H54 (cell line): Measurements from ENCODE around the gene SNRPD2.
"Not testable (repeated sequence)": the region's sequence is repeated elsewhere in the genome, so short reads cannot be mapped to it uniquely, and the experiment has no call there.

Experiments
- DNase-seq: peaks from one replicate; pipeline ENCODE4 v3.0.0; 2011; ENCODE audit warnings: low spot score, mixed read lengths; ENCODE audit not compliant: insufficient read length
- FAIRE-seq: peaks from 3 replicates; lab custom pipeline; 2011; peaks lifted over from hg19 to GRCh38; lab: Jason Lieb, UNC
- POLR2A ChIP-seq: IDR thresholded peaks from 2 replicates; pipeline ENCODE4 v1.6.1; 2011; ENCODE audit warnings: low read depth, mild to moderate bottlenecking, low read length

SNRPD2 gene

DNA sequence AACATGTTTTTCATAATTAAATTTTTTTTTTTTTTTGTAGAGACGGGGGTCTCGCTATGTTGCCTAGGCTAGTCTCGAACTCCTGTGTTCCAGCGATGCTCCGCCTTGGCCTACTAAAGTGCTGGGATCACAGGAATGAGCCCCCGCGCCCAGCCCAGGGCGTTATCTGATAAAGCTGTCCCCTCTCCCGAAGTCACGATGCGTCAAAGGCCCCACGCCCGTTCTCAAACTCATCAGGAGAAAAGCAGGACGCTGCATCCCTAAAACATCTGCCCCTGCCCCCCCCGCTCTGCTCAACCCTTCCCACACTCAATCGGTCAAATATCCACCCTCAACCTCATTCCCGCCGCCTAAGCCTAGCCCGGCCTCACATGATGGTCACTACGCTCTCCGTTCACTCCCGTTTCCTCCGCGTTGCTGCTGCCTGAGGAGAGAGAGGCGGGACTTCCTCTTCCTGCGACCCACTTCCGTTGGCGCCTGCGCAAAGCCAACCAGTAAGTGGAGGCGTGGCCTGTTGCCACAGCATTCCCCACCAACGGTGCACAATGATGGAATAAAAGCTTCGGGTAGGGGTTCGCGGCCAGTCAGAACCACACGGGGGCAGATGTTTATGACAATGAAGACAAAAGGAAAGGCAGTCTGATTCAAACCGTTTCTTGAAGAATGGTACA is at the start of gene SNRPD2:
Gene SNRPD2, minus strand, starts transcription at position 438 of the 671 bp plus-strand sequence. Its CDS starts 65 bp downstream, at position 373.
- TF ChIP-seq POLR2A: peak; percentile 85
- peak; percentile 56 for DNase-seq
- FAIRE-seq: peak; percentile 58

DNA sequence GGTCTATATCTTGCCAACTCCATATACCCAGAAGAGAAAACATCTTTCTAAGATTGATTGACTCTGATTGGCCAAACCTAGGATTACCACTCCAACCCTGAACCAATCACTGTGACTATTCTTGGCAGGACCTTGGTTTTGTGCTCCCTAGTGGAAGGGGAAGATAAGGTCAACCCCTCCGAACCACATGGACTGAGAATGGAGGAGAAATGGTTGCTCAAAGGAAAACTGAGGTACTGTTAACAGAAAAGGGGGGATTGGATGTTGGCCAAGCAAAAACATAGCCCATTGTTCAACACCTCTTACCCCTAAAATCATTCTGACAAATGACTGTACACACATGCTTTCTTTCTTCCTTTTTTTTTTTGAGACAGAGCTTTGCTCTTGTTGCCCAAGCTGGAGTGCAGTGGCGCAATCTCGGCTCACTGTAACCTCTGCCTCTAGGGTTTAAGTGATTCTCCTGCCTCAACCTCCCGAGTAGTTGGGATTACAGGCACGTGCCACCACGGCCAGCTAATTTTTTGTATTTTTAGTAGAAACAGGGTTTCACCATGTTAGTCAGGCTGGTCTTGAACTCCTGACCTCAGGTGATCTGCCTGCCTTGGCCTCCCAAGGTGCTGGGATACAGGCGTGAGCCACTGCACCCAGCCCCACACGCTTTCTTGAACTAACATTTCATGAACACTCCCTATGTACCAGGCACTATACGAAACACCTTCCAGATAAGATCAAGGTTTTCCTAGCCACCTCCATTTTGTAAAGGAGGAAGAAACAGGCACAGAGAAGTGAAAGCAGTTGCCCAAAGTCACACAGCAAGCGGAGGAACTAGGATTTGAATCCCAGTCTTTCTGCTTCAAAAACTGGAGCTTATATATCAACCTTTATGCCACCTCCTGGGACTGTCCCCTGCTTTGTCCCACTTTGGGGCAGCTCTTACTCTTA is 48.0 kb upstream of the SNRPD2 start:
- no peak for FAIRE-seq
- no peak for DNase-seq
- TF ChIP-seq POLR2A: no peak

DNA sequence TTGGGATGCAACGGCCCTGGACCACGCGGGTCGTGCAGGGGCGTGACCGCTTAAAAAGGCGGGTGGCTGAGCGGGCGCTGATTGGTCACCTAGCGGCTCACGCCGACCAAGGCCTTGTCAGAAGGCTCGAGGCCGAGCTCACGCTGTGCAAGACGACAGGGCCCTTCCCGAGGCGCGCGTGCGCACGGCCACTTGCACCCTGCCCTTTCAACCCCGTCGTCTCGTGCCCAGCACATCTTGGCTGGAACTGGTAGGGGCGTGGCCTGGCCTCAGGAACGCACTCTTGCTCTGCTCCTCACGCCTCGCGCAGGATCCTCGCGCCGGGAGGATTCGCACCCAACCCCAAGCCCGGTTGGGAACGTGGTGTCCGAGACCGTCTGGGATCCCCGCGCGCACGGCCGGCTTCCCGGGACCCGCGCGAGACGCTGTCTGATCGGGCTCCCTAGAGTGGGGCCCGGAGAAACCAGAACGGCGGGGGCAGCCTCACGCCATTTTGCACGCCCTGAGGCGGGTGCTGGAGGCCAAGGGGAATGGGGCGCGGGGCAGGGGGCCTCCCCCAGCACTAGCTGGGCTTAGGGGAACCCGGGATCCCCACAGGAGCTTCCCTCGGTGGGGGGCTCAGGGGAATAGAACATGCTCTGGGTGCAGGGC is 41.5 kb upstream of the SNRPD2 start, which contains the start of gene MEIOSIN:
Gene MEIOSIN, plus strand, starts transcription at position 280 of the 651 bp plus-strand sequence. CDS start 1,938 bp downstream, outside the sequence.
- no peak for DNase-seq
- no peak for TF ChIP-seq POLR2A
- no peak for FAIRE-seq

DNA sequence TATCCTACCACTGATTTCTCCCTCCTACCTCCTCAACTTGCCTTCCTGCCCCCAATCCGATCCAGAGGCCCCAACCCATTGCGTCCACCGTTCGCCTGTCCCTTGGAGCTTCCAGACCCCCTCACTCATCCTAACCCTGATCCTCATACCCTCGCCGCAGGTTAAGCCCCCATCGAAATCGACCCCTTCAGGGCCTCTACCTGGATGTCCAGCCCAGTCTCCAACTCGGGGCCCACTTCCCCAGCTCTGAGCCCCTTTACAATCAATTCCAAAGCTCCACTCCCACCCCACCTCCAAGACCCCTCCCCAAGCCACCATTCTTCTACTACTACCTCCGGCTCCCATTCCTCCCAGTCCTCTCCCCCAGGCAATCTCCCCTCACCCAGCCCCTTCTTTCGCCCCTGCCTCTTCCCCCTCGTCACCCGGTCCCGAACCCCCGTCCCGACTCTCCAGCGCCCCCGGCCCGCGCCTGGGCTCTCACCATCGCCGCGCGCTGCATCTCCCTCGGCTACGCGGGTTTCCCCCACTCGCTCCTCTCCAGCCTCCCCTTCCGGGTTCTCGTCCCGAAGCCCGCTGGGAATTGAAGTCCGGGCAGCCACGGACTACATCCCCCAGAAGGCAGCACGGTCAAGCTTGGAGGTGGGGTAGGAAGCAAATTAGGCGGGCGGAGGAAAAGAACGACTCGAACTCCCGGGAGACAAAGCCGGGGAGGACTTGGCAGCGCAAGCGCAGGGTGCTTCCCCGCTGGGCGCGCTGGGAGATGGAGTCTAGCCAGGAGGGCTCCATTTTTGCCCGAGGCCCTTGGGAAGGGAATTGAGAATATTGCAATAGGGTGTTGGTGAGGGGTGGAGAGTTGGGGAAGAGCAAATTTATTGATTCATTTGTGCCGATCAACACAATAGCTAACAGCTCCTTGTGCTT is 38.9 kb upstream of the SNRPD2 start, which contains the start of gene FBXO46:
Gene FBXO46, minus strand, starts transcription at position 529 of the 921 bp plus-strand sequence. CDS start 17,401 bp downstream, outside the sequence.
- DNase-seq (peak; percentile 79), FAIRE-seq (peak; percentile 11)
- TF ChIP-seq POLR2A: peak; percentile 51; the same call in 1 of the 2 replicates

DNA sequence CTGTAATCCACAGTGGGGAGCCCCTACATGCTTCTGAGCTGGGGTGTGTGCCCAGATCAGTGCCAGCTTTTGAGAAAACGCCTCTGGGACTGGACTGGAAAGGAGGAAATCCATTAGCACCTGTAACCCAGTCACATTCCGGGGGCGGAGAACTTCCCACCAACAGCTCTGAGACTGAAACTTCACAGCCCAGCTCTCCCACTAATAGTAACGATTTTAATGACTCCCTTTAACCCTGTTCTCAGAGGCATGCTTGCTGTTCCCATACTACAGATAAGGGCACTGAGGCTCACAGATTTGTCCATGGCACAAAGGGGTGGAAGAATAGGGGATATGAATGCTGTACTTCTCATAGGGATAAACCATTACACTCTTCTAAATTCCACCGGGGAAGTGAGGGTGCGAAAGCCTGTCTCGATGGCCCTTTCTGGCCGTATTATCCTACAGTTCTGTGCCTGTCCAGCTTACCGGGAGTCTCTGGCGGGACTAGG is 38.1 kb upstream of the SNRPD2 start:
- FAIRE-seq (no peak), DNase-seq (no peak)
- TF ChIP-seq POLR2A: no peak

DNA sequence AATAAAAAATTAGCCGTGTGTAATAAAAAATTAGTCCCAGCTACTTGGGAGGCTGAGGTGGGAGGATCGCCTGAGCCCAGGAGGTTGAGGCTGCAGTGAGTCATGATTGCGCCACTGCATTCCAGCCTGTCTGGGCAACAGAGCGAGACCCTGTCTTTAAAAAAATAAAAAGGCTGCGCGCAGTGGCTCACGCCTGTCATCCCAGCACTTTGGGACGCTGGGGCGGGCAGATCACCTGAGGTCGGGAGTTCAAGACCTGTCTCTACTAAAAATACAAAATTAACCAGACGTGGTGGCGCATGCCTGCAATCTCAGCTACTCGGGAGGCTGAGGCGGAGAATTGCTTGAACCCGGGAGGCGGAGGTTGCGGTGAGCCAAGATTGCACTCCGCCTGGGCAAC is 36.9 kb upstream of the SNRPD2 start:
- not testable (repeated sequence) for DNase-seq, FAIRE-seq

DNA sequence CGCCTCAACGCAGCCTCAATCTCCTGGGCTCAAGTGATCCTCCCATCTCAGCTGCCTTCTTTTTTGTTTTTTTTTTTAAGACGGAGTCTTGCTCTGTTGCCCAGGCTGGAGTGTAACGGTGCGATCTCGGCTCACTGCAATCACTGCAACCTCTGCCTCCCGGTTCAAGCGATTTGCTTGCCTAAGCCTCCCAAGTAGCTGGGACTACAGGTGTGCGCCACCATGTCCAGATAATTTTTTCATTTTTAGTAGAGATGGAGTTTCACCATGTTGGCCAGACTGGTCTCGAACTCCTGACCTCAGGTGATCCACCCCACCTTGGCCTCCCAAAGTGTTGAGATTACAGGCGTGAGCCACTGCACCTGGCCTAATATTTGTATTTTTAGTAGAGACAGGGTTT is 28.3 kb upstream of the SNRPD2 start:
- DNase-seq, FAIRE-seq: not testable (repeated sequence)

DNA sequence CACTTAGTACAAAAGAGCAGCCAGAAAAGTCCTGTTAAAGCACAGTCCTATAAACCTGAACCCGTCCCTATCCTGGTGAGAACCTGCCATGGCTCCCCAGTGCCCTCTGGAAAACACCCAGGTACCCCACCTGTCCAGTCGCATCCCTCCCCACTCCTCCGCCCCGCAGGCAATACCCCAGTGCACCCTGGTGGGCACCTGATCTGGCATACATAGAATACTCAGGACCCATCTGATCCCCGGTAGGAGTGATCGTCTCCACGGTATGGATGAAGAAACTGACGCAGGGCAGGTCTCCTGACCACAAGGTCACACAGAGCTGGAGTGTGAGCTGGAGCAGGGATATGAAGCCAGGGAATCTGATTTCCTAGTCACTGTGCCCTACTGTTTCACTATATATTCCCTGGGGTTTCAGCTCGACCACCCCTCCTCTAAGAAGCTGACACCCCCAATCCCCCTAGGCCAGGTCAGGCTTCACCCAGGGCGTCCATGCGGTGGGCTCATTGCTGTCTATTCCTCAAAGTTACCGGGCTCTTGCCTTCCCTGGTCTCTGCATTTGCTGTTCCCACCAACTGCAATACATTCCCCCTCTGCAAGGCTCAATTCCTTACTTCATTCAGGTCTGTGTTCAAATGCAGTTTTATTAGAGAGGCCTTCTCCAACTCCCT is 26.4 kb upstream of the SNRPD2 start:
- TF ChIP-seq POLR2A: no peak
- no peak for DNase-seq
- FAIRE-seq: no peak

DNA sequence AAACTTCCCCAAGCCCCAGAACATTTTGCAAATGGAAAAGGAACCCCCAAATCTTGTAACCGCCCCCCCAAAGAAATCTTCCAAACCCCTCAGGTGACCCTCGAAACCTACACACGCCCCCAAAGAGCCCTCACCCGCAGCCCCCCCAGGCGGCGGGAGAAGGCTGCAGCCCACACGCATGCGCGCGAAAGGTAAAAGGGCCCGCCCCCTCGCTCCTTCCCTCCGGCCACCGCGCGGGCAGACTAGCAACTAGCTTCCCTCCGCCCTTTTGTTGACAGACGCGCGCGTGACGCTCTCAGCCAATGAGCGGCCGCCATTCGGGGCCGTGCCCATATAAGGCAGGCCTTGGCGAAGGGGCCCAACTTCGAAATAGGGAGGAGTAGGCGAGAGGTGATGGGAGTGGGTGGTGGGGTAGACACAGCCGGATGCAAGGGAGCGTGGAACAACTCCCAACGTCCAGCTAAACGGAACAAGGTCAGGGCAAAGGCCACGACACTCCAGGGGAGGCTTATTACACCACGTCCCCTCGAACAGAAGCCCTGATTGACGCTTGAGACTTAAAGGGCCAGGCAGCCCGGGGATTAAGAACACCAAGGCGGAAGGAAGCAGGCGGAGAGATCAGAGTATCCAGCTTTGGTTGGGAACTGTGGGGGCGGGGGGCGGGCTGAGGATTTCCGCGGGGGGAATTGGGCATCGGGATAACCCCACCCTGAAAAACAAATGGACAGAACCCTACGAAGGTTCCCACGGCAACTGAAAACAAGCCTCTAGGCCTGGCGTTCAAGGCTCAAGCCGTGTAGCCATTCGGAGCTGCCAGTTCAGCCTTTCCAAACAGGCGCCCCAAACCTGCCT is 25.6 kb upstream of the SNRPD2 start:
- DNase-seq: peak; percentile 76
- peak; percentile 91 for FAIRE-seq
- TF ChIP-seq POLR2A: 0 out of 2 replicates have a peak, but pooled peaks have one; percentile 14

DNA sequence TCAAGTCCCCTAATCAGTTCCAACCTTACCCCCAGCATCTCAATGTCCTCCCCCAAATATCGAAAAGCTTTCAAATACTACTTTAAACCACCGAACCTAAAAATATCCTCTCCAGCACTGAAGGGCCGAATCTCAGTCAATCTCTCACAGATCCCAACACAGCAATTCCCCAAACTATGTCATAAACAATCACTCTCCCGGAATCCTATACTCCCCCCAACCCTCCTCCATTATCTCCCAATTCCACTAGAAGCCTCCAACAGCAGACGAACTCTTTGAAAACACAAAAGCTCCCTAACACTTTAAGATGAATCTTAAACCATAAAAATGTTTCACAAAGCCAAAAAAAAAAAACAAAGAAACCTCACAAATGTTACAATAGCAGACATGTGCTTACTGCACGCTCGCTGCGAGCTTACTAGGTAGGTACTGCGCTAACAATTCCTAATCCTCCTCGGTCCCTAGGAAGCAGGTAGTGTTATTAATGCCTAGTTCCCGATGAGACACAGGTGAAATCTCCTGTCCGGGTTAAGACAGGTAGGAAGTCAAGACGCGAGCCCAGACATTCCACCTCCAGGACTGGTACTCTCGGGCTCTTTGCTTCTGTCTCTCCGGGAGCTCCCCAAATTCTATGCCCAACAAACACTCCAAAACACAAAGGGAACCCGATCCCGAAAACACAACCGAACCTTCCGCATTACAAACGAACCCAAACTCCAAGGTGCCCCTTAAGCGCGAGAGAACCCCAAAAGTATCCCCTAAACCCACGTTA is 24.8 kb upstream of the SNRPD2 start:
- no peak for TF ChIP-seq POLR2A
- FAIRE-seq (no peak), DNase-seq (no peak)
